B cell (primary cell): ENCODE results near the gene CYTL1.

ENCODE experiments used
- CTCF ChIP-seq: fragments of 200-600 bp; IDR thresholded peaks from one replicate; pipeline ENCODE4 v1.8.0; 2022; ENCODE audit warnings: antibody characterized with exemption, mild to moderate bottlenecking
- EZH2 ChIP-seq: IDR thresholded peaks from 2 replicates; pipeline ENCODE4 v1.6.1; 2012; ENCODE audit warnings: borderline replicate concordance, low read depth, mild to moderate bottlenecking, moderate library complexity, low read length; ENCODE audit not compliant: insufficient read depth, poor library complexity, severe bottlenecking

- TF ChIP-seq CTCF (no peak), EZH2 (no peak)
Observed at GRCh38 chr4:5003918-5004317, 15.3 kb downstream of the CYTL1 start.
